ENCODE data around the gene NFKBIE.

DNA sequence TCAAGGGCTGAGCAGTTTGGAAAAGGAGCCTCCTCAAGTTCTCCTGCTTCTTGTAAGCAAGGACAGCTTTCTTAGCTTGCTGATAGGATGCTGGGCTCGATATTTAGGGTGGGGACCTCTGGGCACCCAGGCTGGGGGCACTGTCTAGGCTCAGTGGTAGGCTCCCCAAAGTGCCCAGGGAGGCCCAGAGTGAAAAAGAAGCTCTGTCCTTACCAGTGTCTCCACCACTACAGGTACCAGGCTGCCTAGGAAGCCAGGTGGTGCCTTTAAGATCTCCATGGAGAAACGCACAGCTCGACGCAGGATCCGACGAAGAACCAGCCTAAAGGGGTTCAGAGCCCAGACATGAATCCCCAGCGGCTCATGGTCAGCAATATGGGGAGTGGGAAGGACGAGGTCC, 41.4 kb upstream of the NFKBIE start:
- TF ChIP-seq CTCF (IDR thresholded peaks at IDR 0.05), result no peak
- TF ChIP-seq POLR2A (IDR thresholded peaks at IDR 0.05), result no peak

Measured in uterus (tissue), 2 donors.